Naive thymus-derived CD4-positive, alpha-beta T cell (primary cell): Measurements from ENCODE around the gene ZDHHC14. TPM values are rescaled to one million over a fixed set of nuclear protein-coding genes. Genes with fewer than 3 reads are reported as not detected.
A peak's percentile ranks its signal among the peaks of the same experiment; 100 is the strongest.

Experiments used
- ATAC-seq: fragments of 150-1000 bp; cut with Tn5 transposase; 2 replicates; pipeline ENCODE4 v1.10.0; 2021; ENCODE audit warnings: mild to moderate bottlenecking, moderate library complexity
- CTCF ChIA-PET: fragments of 350-600 bp; sonication (Branson Sonifier 250); formaldehyde crosslinking; loops from one replicate; lab custom pipeline; 2021; ENCODE audit warnings: antibody characterized with exemption; lab: Charles Lee
- POLR2A ChIA-PET: fragments of 350-600 bp; sonication (Branson Sonifier 250); formaldehyde crosslinking; loops from one replicate; lab custom pipeline; 2021; ENCODE audit warnings: antibody characterized with exemption, inconsistent platforms; lab: Charles Lee
- DNase-seq, 9 donors: peaks; one replicate each; pipeline versions ENCODE4 v3.0.0 to v3.0.0-alpha.2; 2020 to 2022; ENCODE audit warnings: mixed read lengths in 1 of 9
- H3K27ac ChIP-seq: one replicate; pipeline ENCODE4 v1.7.0; 2013; ENCODE audit warnings: mild to moderate bottlenecking, low read depth, low read length, moderate library complexity
- H3K27me3 ChIP-seq, 2 donors: one replicate each; pipeline ENCODE4 v1.7.0; 2013; ENCODE audit warnings: low read length in 2 of 2, mild to moderate bottlenecking in 2 of 2, moderate library complexity in 2 of 2; ENCODE audit not compliant: control insufficient read depth in 2 of 2, insufficient read depth in 2 of 2
- H3K36me3 ChIP-seq, 3 experiments: 1 replicate in 2 of 3; 2 replicates in 1 of 3; pipeline ENCODE4 v1.7.0; 2013; ENCODE audit warnings: low read length in 3 of 3, mild to moderate bottlenecking in 3 of 3, moderate library complexity in 1 of 3; ENCODE audit not compliant: insufficient read depth in 3 of 3, control insufficient read depth in 2 of 3
- H3K4me1 ChIP-seq, 2 donors: one replicate each; pipeline ENCODE4 v1.7.0; 2013; ENCODE audit warnings: low read length in 2 of 2, mild to moderate bottlenecking in 2 of 2, moderate library complexity in 1 of 2; ENCODE audit not compliant: control insufficient read depth in 2 of 2, insufficient read depth in 2 of 2
- H3K4me3 ChIP-seq: 2 replicates; pipeline ENCODE4 v1.7.0; 2013; ENCODE audit warnings: mild to moderate bottlenecking, low read length
- H3K9me3 ChIP-seq, 3 experiments: 1 replicate in 2 of 3; 2 replicates in 1 of 3; pipeline ENCODE4 v1.7.0; 2013; ENCODE audit warnings: low read length in 3 of 3; ENCODE audit not compliant: control insufficient read depth in 2 of 3
- H3K27ac Mint-ChIP-seq, 9 donors: one replicate each; pipeline ENCODE4 v1.8.0; 2020 to 2022; ENCODE audit warnings: mixed read lengths in 9 of 9, mild to moderate bottlenecking in 8 of 9, moderate library complexity in 5 of 9, inconsistent platforms in 2 of 9
- H3K27me3 Mint-ChIP-seq, 5 donors: one replicate each; pipeline ENCODE4 v1.8.0; 2021 to 2022; ENCODE audit warnings: mixed read lengths in 5 of 5, mild to moderate bottlenecking in 1 of 5
- H3K36me3 Mint-ChIP-seq, 5 donors: one replicate each; pipeline ENCODE4 v1.8.0; 2020 to 2022; ENCODE audit warnings: mixed read lengths in 5 of 5, mild to moderate bottlenecking in 3 of 5, inconsistent platforms in 1 of 5
- H3K4me1 Mint-ChIP-seq, 7 donors: one replicate each; pipeline ENCODE4 v1.8.0; 2020 to 2022; ENCODE audit warnings: mixed read lengths in 7 of 7, mild to moderate bottlenecking in 3 of 7, inconsistent platforms in 1 of 7
- H3K4me3 Mint-ChIP-seq, 10 donors: one replicate each; pipeline ENCODE4 v1.8.0; 2020 to 2022; ENCODE audit warnings: mild to moderate bottlenecking in 10 of 10, mixed read lengths in 10 of 10, moderate library complexity in 6 of 10, inconsistent platforms in 2 of 10
- H3K9me3 Mint-ChIP-seq, 11 donors: one replicate each; pipeline ENCODE4 v1.8.0; 2020 to 2022; ENCODE audit warnings: mixed read lengths in 11 of 11, mild to moderate bottlenecking in 4 of 11, inconsistent platforms in 1 of 11, moderate library complexity in 1 of 11
- intact Hi-C, 2 donors: fragments of 100-400 bp; cut with micrococcal nuclease; formaldehyde crosslinking; loops; one replicate each; pipeline ENCODE4 v1.15.1; 2023
- polyA plus RNA-seq, 2 donors: library from polyadenylated mRNA; unstranded; fragments of 300-500 nt; fragmentation: Illumina TruSeq; gene quantifications; one replicate each; pipeline ENCODE4 v1.2.3, GENCODE V29; 2021
- total RNA-seq, 6 experiments: library from RNA in 5 of 6; stranded (reverse) in 5 of 6; gene quantifications; 1 replicate in 5 of 6; 2 replicates in 1 of 6; pipeline ENCODE4 v1.2.3 and lab custom pipeline; 2021 to 2026

ZDHHC14 gene
- total and polyA plus RNA-seq, 7 experiments from 2014 or later = 0.13 to 18.2 (median 0.95) TPM

GRCh38 chr6:157481189-157481864, 100.3 kb downstream of the ZDHHC14 start:
- no peaks in the 10 kb centered on the region for H3K9me3 ChIP-seq
- ATAC-seq (no peak), DNase-seq (no peak)
- Mint-ChIP-seq H3K4me1 (peaks cover 3 to 22% (median 5%) of the 10 kb centered on the region in 7 donors), H3K36me3 (peaks cover 0 to 10% (median 0%) of the 10 kb centered on the region in 5 donors), H3K27ac (no peak overlapping the region), H3K9me3 (peaks cover 0 to 6% (median 0%) of the 10 kb centered on the region in 11 donors), H3K4me3 (no peak overlapping the region), H3K27me3 (peaks cover 0 to 2% (median 0%) of the 10 kb centered on the region in 5 donors)
- no peaks in the 10 kb centered on the region for H3K36me3 ChIP-seq
- H3K27ac ChIP-seq = no peak overlapping the region
- ChIA-PET CTCF (interaction anchor here (1.1 kb wide), 1 partner anchor 18 kb away, joined by 3 read pairs; no protein-coding TSS in a partner anchor), POLR2A (no interaction called here)
- H3K4me1 ChIP-seq = peaks cover 2 to 4% of the 10 kb centered on the region in 2 donors
- intact Hi-C loops = no loop called here
- no peaks in the 10 kb centered on the region for H3K27me3 ChIP-seq
- no peak overlapping the region for H3K4me3 ChIP-seq

- DNase-seq (no peak), ATAC-seq (no peak)
- Histone ChIP-seq H3K36me3 (no peaks in the 10 kb centered on the region), H3K27ac (no peak overlapping the region), H3K4me1 (peaks cover 7 to 9% of the 10 kb centered on the region in 2 donors), H3K4me3 (no peak overlapping the region), H3K27me3 (no peaks in the 10 kb centered on the region), H3K9me3 (no peaks in the 10 kb centered on the region)
- H3K27ac Mint-ChIP-seq = no peak overlapping the region
- no peak overlapping the region for H3K4me3 Mint-ChIP-seq
- H3K36me3 Mint-ChIP-seq = peaks cover 0 to 10% (median 0%) of the 10 kb centered on the region in 5 donors
- peaks cover 0 to 4% (median 0%) of the 10 kb centered on the region in 11 donors for H3K9me3 Mint-ChIP-seq
- intact Hi-C loops = no loop called here
- ChIA-PET POLR2A (no interaction called here), CTCF (interaction anchor here (1.1 kb wide), 1 partner anchor 19 kb away, joined by 3 read pairs; no protein-coding TSS in a partner anchor)
- peaks cover 0 to 2% (median 0%) of the 10 kb centered on the region in 5 donors for H3K27me3 Mint-ChIP-seq
- peaks cover 8 to 23% (median 10%) of the 10 kb centered on the region in 7 donors for H3K4me1 Mint-ChIP-seq
These were observed 100.9 kb downstream of the ZDHHC14 start for GRCh38 chr6:157481865-157482249.

GRCh38 chr6:157483770-157484169, 102.8 kb downstream of the ZDHHC14 start:
- Histone ChIP-seq H3K27ac (no peak overlapping the region), H3K4me1 (peaks cover 14% of the 10 kb centered on the region in 2 donors), H3K27me3 (no peaks in the 10 kb centered on the region), H3K4me3 (no peak overlapping the region), H3K36me3 (no peaks in the 10 kb centered on the region), H3K9me3 (no peaks in the 10 kb centered on the region)
- Mint-ChIP-seq H3K27ac (no peak overlapping the region), H3K27me3 (no peaks in the 10 kb centered on the region), H3K4me3 (no peak overlapping the region), H3K9me3 (peaks cover 0 to 4% (median 0%) of the 10 kb centered on the region in 11 donors), H3K36me3 (peaks cover 0 to 10% (median 0%) of the 10 kb centered on the region in 5 donors), H3K4me1 (peaks cover 12 to 41% (median 17%) of the 10 kb centered on the region in 7 donors)
- DNase-seq (no peak), ATAC-seq (no peak)
- ChIA-PET CTCF (no interaction called here), POLR2A (no interaction called here)
- intact Hi-C loops = no loop called here

DNA sequence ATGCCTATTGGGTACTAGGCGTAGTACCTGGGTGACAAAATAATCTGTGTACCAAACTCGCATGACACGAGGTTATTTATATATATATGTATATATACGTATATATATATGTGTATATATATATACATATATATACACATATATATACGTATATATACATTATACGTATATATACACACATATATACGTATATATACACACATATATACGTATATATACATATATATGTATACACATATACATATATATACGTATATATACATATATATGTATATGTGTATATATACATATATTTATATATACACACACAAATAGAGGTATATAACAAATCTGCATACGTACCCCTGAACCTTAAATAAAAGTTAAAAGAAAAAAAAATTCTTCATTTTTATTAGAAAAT, 103.2 kb downstream of the ZDHHC14 start:
- Histone ChIP-seq H3K9me3 (no peaks in the 10 kb centered on the region), H3K36me3 (no peaks in the 10 kb centered on the region), H3K4me1 (peaks cover 14% of the 10 kb centered on the region in 2 donors), H3K27ac (no peak overlapping the region), H3K27me3 (no peaks in the 10 kb centered on the region), H3K4me3 (no peak overlapping the region)
- no peak overlapping the region for H3K4me3 Mint-ChIP-seq
- ATAC-seq (no peak), DNase-seq (no peak)
- no peak overlapping the region for H3K27ac Mint-ChIP-seq
- no peaks in the 10 kb centered on the region for H3K27me3 Mint-ChIP-seq
- H3K4me1 Mint-ChIP-seq = peaks cover 12 to 44% (median 17%) of the 10 kb centered on the region in 7 donors
- ChIA-PET CTCF (no interaction called here), POLR2A (no interaction called here)
- peaks cover 0 to 4% (median 0%) of the 10 kb centered on the region in 11 donors for H3K9me3 Mint-ChIP-seq
- H3K36me3 Mint-ChIP-seq = peaks cover 0 to 10% (median 0%) of the 10 kb centered on the region in 5 donors
- intact Hi-C loops = no loop called here

DNA sequence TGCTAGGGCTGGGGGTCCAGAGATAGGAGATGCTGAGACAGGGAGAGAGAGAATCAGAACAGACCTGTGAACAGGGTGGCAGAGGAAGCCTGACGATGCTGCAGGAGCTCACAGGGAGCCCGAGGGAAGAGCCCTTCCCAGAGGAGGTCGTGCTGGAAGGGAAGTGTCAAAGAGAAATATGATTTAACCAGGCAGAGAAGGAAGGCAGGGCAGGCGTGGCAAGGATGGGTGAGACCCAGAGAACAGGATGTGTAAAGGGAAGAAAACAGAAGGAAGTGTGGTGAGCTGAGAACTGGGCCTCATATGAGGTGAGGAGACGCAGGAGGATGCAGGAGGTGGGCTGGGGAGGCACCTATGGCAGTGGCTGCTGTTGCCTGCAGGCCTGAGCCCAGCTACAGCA, 105.6 kb downstream of the ZDHHC14 start:
- Mint-ChIP-seq H3K27ac (peak overlapping the region; percentile 3 to 82 (median 69)), H3K36me3 (peaks cover 0 to 14% (median 0%) of the 10 kb centered on the region in 5 donors), H3K4me3 (peak overlapping the region in 9 of 10 donors; percentile 10 to 67 (median 47)), H3K9me3 (peaks cover 0 to 4% (median 0%) of the 10 kb centered on the region in 11 donors), H3K4me1 (peaks cover 18 to 45% (median 24%) of the 10 kb centered on the region in 7 donors), H3K27me3 (peaks cover 5 to 8% (median 7%) of the 10 kb centered on the region in 5 donors)
- no peak overlapping the region for H3K4me3 ChIP-seq
- intact Hi-C loops = no loop called here
- H3K27ac ChIP-seq = no peak overlapping the region
- H3K9me3 ChIP-seq = no peaks in the 10 kb centered on the region
- ChIA-PET CTCF (no interaction called here), POLR2A (interaction anchor here (1.3 kb wide), 1 partner anchor 48 kb away, joined by 4 read pairs; no protein-coding TSS in a partner anchor)
- H3K36me3 ChIP-seq = no peaks in the 10 kb centered on the region
- peak; percentile 66 for ATAC-seq
- H3K27me3 ChIP-seq = no peaks in the 10 kb centered on the region
- peaks cover 14% of the 10 kb centered on the region in 2 donors for H3K4me1 ChIP-seq
- DNase-seq = peak in 5 of 9 donors; percentile 30 to 58 (median 42)

DNA sequence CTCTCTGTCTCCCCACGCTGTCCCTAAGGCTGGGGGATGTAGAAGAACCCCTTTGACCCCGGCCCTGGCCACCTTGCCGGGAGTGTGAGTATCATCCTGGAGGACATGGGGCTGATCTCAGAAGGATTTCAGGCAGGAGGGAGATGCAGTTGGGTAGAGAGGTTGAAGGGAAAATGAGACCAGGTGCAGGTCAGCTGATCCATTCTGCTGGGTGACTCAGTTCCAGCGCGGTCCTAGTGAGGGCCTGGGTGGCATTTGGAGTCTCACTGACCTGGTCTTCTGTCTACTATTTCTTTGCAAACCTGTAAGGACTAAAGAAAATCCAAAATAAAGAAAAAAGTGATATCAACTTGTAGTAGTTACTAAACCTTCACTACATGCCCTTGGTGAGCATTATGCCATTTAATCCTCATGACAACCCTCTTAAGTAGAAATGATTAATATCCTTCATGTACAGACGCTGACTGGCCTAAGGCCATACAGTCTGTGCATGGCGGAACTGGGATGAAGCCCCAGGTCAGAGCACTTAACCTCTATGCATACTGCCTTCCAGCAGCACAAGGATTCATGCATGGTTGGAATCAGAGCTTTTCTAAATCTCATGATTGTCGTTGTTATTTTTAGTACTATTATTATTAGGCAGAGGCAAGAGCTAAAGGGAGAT, 106.3 kb downstream of the ZDHHC14 start:
- Histone ChIP-seq H3K36me3 (no peaks in the 10 kb centered on the region), H3K27me3 (no peaks in the 10 kb centered on the region), H3K27ac (no peak overlapping the region), H3K4me3 (no peak overlapping the region), H3K9me3 (no peaks in the 10 kb centered on the region), H3K4me1 (peaks cover 14% of the 10 kb centered on the region in 2 donors)
- H3K27me3 Mint-ChIP-seq = peaks cover 5 to 8% (median 7%) of the 10 kb centered on the region in 5 donors
- POLR2A ChIA-PET = interaction anchor here (1.3 kb wide), 1 partner anchor 48 kb away, joined by 4 read pairs; no protein-coding TSS in a partner anchor
- peak overlapping the region in 7 of 9 donors; percentile 3 to 77 (median 69) for H3K27ac Mint-ChIP-seq
- H3K36me3 Mint-ChIP-seq = peaks cover 0 to 14% (median 0%) of the 10 kb centered on the region in 5 donors
- CTCF ChIA-PET = no interaction called here
- H3K4me1 Mint-ChIP-seq = peaks cover 18 to 43% (median 24%) of the 10 kb centered on the region in 7 donors
- H3K4me3 Mint-ChIP-seq = peak overlapping the region in 2 of 10 donors; percentile 41 to 67
- intact Hi-C loops = no loop called here
- DNase-seq (no peak), ATAC-seq (no peak)
- peaks cover 0 to 4% (median 0%) of the 10 kb centered on the region in 11 donors for H3K9me3 Mint-ChIP-seq
